GM21367 (cell line): ENCODE measurements around the gene BASP1.
"Not testable (repeated sequence)": the region's sequence is repeated elsewhere in the genome, so short reads cannot be mapped to it uniquely, and the experiment has no call there.

Experiments used
- ATAC-seq: cut with Tn5 transposase; IDR thresholded peaks from one replicate; pipeline ENCODE4 v1.9.1; 2021; ENCODE audit not compliant: unreplicated experiment

The BASP1 gene

DNA sequence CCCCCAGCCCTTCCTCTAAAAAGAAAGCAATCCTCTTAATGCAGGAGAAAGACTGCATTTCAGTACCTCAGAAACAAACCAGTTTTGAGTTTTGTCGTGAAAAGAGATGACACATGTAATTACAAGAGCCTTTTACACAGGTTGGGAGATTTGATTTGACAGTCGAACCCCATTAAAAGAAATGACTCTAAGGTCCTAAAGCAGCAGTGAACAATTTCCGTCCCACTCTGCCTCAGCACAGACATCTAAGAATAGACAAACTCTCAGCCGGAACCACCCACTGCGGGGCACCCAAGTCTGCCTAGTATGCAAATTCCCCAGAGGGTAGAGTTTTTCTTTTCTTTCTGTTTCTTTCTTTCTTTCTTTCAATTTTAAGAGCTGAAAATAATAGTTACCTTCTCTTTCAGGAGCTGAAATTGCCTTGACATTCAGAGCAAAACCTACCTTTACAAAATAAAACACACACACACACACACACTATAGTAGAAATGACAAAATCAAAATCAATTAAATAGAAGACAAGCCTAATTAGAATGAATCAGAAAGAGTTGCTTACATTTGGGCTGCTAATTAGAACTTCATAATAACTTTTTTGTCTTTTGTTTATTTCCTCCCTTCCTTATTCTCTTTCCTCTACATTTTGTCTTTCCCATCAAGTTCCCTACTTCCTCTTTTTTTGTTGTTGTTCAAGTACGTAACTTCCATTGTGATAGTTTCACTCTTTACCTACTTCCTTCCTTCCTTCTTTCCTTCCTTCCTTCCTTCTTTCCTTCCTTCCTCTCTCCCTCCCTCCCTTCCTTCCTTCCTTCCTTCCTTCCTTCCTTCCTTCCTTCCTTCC lies 65.1 kb downstream of the BASP1 start:
- ATAC-seq: peak; percentile 95

DNA sequence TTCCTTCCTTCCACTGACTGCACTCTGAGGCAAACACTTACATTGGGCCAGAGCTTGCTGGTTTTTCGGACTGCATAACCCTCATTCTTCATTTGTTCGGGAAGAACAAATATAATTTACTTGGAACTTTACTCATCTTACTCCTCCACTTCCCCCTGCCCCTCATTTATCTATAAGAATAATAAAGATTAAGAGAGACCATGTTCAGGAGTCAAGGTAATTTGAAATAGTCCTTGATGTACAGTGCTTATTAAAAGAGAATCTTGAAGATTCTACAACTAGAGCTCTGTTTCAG lies 65.6 kb downstream of the BASP1 start:
- ATAC-seq: no peak

DNA sequence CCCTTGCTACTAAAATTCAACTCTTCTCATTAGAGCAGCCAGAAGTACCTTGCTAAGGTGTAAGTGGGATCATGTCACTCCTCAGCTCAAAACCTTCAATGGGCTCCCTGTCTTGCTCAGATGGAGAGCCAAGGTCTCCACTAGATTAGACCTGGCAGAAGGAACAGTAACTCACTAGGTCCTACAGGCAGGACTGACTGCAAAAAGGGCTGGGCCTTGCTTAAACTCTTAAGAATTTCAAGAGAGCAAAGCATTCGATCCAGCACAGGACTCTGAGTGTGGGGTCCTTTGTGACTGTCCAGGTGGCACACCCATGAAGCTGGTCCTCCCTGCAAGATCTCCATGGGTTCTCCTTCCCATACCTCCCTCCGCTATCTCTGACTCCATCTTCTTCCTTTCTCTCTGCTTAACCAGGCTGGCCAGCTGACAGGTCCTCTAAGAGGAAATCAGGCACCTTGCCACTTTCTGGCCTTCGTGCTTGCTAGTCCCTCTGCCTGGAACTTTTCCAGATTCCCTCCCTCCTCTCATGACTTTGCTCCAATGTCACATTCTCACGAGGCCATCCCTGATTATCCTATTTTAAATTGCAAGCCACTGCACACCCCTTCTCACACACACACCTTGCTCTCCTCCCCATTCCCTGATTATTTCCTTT lies 70.2 kb downstream of the BASP1 start:
- ATAC-seq: no peak

GRCh38 chr5:17288570-17288969 lies 71.1 kb downstream of the BASP1 start:
- no peak for ATAC-seq

- no peak for ATAC-seq
Observed at GRCh38 chr5:17289681-17290539, 72.5 kb downstream of the BASP1 start.

DNA sequence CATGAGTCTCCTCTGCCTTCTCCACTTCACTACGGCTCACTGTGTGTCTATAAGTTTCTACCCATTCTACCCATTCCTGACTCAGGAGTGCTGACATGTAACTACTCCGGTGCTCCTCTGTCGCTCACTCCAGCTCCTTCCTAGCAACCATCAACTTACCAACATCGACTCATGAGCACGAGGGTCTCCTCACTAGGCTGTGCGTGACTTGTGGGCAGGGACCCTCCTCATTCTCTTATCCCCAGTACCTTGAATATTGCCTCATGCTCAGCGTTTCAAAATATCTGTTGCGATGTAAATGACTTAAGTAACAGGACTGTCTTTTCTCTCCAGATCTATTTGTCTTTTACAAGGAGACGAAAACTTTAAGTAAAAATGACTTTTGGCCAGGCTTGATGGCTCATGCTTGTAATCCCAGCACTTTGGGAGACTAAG lies 73.1 kb downstream of the BASP1 start:
- no peak for ATAC-seq

GRCh38 chr5:17292434-17293015 lies 75.1 kb downstream of the BASP1 start:
- ATAC-seq: no peak

DNA sequence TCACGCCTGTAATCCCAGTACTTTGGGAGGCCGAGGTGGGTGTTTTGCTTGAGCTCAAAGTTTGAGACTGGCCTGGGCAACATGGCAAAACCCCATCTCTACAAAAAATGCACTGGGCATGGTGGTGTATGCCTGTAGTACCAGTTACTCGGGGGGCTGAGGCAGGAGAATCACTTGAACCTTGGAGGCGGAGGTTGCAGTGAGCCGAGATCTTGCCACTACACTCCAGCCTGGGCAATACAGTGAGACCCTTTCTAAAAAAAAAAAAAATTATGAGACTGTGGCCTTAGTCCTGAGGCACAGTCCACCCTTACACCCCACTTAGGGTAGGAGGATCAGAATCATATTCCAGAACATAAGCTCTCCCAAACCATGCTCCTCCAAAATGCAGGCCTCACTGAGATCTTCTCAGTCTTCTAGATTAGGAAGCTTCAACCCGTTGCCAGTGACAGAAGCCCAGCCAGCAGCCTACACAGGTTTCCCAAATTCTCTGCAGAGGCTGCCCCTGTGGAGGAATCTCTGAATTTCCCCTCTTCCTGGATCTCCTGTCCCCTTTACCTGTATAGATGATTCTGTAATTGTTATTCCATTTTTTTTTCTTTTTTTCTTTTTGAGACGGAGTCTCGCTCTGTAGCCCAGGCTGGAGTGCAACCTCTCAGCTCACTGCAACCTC lies 77.3 kb downstream of the BASP1 start:
- ATAC-seq: no peak

- ATAC-seq: no peak
Observed at GRCh38 chr5:17295671-17296070, 78.2 kb downstream of the BASP1 start.

DNA sequence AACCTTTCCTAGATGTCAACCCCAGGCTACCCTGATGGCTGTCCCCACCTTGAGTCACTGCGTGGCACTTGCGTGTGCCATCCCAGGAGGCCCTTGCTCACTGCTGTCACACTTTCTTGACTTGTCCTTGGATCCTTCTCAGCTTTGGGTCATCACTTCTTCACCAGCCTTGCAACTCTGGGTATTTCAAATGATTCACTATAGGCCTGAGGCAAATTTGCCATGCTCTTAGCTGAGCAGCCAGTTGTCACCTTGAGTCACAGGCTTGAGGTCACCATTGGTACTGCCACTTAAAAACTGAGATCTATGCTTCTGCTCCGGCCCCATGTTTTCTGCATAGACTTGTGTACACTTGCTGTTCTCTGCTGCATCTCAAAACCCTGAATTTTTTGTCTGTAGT lies 84.7 kb downstream of the BASP1 start:
- ATAC-seq: no peak

DNA sequence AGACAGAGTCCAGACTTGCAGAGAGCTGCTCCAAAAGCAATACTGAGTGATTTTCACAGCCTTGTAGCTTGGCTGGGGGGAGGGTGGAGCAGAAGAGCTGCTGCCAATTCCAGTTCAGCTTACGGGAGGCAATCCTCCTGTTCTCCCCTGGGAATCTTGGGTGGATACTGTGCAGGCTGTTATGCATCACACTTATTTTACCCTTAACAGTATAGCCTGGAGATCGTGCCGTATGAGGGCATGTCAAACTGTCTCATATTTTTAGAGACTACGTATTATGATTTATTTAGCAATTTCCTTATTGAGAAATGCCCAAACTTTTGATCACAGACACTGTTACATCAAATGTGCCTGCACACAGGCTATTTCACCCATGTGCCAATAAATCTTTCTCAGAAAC lies 85.2 kb downstream of the BASP1 start:
- no peak for ATAC-seq

DNA sequence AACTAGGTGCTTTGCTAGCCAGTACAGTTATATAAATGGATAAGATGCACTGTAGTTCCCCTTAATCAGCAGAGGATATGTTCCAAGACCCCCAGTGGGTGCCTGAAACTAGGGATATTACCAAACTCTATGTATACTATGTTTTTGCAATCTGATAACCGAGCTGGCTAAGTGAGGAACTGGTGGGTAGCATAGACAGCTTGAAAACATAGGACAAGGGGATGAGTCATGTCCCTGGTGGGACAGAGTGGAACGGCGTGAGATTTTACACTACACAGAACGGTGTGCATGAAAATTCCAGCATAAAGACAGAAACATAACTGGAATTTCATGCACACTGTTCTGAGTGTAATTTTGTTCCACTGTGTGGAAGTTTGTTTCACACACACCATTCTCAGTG lies 86.9 kb downstream of the BASP1 start:
- ATAC-seq: no peak

DNA sequence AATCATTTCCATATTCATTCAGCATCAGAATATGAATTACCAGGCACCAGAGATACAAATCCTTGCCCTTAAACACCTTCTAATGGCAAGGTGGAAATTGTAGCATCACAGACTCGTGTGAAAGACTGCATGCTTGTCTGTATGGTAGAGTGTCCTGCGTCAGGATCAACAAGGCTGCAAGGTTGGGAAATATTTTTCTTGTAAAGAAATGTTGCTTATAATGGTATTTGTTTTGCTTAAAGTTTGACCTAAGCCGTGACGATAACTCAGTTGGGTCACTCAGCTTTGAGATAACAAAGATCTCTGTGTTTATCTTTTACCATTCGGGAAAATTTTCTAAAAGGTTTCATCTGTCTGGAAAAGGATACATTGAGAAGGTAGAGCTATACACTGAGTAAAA lies 87.6 kb downstream of the BASP1 start:
- no peak for ATAC-seq

DNA sequence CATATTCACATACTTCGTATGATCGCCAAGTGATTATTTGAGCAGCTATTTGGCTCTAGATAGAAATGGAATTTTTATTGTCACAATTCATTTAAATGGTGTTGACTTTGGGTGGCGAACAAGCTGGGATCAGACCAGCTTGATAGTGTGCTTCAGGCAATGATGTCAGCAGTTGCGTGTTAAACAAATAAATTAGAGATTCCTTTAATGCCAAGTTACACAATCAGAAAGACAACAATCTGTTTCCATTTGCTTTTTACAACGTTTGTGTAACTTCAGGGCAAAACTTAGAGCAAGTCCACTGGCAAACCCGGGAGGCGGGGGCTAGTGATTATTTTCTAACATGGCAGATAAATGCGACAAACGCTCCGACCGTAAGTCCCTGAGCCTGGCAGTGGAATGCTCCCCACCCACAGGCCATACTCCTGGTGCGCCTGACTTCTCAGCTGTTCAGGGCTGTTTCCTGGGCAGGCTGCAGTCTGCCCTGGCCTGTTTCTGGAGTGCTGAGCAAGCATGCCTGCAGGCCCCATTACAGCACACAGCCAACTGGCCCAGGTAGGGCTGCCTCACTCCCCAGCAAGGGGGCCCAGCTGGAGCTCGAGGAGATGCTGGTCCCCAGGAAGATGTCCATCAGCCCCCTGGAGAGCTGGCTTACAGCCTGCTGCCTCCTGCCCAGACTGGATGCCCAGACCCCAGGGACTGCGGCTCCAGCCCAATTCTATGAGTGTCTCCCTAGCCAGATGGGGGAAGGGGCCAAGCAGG lies 88.7 kb downstream of the BASP1 start:
- ATAC-seq: no peak

- ATAC-seq: no peak
Observed at GRCh38 chr5:17306726-17307091, 89.3 kb downstream of the BASP1 start.

DNA sequence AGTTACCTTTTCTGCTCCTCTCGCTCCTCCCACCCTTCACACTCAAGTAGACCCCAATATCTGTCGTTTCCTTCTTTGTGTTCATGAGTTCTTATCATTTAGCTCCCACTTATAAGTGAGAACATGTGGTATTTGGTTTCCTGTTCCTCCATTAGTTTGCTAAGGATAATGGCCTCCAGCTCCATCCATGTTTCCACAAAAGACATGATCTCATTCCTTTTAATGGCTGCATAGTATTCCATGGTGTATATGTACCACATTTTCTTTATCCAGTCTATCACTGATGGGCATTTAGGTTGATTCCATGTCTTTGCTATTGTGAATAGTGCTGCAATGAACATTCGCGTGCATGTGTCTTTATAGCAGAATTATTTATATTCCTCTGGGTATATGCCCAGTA lies 90.0 kb downstream of the BASP1 start:
- not testable (repeated sequence) for ATAC-seq

DNA sequence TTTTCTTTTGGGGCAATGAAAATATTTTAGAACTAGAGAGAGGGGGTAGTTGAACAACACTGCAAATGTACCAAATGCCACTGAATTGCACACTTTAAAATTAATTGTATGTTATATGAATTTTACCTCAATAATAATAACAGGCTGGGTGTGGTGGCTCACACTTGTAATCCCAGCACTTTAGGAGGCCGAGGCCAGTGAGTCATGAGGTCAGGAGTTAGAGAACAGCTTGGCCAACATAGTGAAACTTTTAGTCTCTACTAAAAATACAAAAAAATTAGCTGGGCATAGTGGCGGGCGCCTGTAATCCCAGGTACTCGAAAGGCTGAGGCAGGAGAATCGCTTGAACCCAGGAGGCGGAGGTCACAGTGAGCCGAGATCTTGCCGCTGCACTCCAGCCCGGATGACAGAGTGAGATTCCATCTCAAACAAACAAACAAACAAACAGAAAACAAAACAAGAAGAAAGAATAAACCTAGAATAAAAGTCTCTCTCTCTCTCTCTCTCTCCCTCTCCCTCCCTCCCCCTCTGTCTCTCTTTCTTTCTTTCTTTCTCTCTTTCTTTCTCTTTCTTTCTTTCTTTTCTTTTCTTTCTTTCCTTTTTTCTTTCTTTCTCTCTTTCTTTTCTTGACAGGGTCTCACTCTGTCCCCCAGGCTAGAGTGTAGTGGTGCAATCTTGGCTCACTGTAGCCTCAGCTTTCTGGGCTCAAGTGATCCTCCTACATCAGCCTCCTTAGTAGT lies 91.1 kb downstream of the BASP1 start:
- no peak for ATAC-seq

DNA sequence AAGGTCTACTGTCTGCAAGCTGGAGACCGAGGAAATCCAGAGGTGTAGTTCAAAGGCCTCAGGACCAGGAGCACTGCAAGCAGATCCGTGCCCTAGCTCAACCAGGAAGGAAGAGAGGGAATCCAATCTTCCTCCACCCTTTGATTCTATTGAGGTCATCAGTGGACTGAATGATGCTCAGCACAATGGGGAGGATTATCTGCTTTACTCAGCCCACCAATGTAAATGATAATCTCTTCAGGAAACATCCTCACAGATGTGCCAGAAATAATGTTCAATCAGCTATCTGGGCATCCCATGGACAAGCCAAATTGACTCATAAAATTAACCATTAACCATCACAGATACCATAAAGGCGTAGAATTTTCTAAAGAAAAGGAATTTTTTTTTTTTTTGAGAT lies 92.0 kb downstream of the BASP1 start:
- no peak for ATAC-seq

DNA sequence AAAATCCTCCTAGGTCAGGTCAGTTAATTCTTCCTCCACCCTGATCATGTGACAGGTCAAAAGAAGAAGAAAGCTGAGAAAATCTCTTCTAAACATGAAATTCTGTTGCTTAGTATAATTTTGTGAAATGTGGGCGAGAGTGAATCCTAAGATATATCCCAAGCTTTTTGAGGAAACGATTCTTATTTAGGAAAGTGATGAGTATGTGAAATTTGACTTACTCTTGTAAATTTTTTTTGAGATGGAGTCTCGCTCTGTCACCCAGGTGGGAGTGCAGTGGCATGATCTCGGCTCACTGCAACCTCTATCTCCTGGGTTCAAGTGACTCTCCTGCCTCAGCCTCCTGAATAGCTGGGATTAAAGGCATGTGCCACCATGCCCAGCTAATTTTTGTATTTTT lies 93.1 kb downstream of the BASP1 start:
- not testable (repeated sequence) for ATAC-seq

- not testable (repeated sequence) for ATAC-seq
Observed at GRCh38 chr5:17311811-17312210, 94.4 kb downstream of the BASP1 start.
